ENCODE measurements around the gene TIGD3. TPM values are rescaled to one million over a fixed set of nuclear protein-coding genes. Genes with fewer than 3 reads are reported as not detected.

TIGD3 gene
- polyA plus RNA-seq, 4 donors: 0.55 to 0.90 (median 0.86) TPM

DNA sequence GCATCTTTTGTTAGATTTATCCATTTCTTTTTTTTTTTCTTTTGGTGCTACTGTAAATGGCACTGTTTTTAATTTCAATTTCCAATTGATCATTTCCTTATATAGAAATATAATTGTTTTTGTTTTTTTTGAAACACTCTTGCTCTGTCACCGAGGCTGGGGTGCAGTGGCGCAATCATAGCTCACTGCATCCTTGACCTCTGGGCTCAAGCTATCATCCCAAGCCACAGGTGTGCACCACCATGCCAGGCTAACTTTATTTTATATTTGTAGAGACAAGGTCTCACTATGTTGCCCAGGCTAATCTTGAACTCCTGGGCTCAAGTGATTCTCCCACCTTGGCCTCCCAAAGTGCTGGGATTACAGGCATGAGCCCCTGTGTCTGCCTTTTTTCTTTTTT, 48.2 kb downstream of the TIGD3 start:
- DNase-seq (ENCODE audit: low read depth in 4 of 4, low spot score in 2 of 4): no peak

DNA sequence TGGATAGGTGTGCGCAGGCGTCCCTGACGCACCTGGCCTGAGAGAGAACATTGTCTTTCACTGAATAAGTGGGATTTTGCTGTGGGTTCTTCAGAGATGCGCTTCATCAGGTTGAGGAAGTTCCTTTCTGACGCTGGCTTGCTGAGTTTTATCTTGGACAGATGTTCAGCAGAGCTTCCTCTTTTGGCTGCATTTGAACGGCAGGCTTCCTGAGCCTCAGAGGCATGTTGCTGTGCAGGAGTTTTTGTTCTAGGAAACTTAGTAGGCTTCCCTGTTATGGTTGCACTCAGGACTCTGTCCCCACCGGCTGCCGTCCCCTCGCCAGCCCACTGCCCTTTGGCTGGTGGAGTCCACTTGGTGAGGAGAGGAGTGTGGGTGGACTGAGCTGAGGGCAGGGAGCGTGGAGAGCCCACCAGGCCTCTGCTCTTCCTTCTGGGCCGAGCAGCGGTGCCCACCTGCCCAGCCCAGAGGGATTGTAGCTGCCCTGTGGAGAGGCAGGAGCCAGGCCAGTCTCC, 49.1 kb downstream of the TIGD3 start:
- no peak for DNase-seq (ENCODE audit: low read depth in 4 of 4, low spot score in 2 of 4)

- no peak for DNase-seq (ENCODE audit: low read depth in 4 of 4, low spot score in 2 of 4)
Observed at GRCh38 chr11:65404210-65404609, 49.7 kb downstream of the TIGD3 start.

- no peak for DNase-seq (ENCODE audit: low read depth in 4 of 4, low spot score in 2 of 4)
Observed at GRCh38 chr11:65404638-65405339, 50.2 kb downstream of the TIGD3 start.

Other genes starting within 250 kb of the TIGD3 start
- 100 to 1,000 TPM in 1 of 4 donors, 10 to 100 TPM in 3; 77.8 to 101 (median 80.4) TPM for gene TM7SF2, start 242.9 kb upstream of the TIGD3 start, polyA plus RNA-seq (ENCODE audit: insufficient read length in 4 of 4)
- 10 to 100 TPM in 2 of 4 donors, 1 to 10 TPM in 2; 6.0 to 13.3 (median 9.5) TPM for gene ZNHIT2, start 237.1 kb upstream of the TIGD3 start, polyA plus RNA-seq (ENCODE audit: insufficient read length in 4 of 4)
- gene FAU, start 232.6 kb upstream of the TIGD3 start, polyA plus RNA-seq (ENCODE audit: insufficient read length in 4 of 4): 100 to 1,000 TPM; 643 to 971 (median 752) TPM
- gene MRPL49, start 232.4 kb upstream of the TIGD3 start, polyA plus RNA-seq (ENCODE audit: insufficient read length in 4 of 4): 10 to 100 TPM; 56.2 to 65.2 (median 62.2) TPM
- 10 to 100 TPM; 40.4 to 57.0 (median 48.3) TPM for gene SYVN1, start 220.2 kb upstream of the TIGD3 start, polyA plus RNA-seq (ENCODE audit: insufficient read length in 4 of 4)
- under 1 TPM in 1 of 4 donors, not detected in 3; 0.16 TPM for gene SPDYC, start 184.5 kb upstream of the TIGD3 start, polyA plus RNA-seq (ENCODE audit: insufficient read length in 4 of 4)
- 100 to 1,000 TPM in 2 of 4 donors, 10 to 100 TPM in 2; 83.3 to 121 (median 99.2) TPM for gene CAPN1, start 172.8 kb upstream of the TIGD3 start, polyA plus RNA-seq (ENCODE audit: insufficient read length in 4 of 4)
- 10 to 100 TPM; 22.0 to 34.0 (median 30.9) TPM for gene POLA2, start 92.8 kb upstream of the TIGD3 start, polyA plus RNA-seq (ENCODE audit: insufficient read length in 4 of 4)
- gene CDC42EP2, start 39.9 kb upstream of the TIGD3 start, polyA plus RNA-seq (ENCODE audit: insufficient read length in 4 of 4): 10 to 100 TPM in 2 of 4 donors, 1 to 10 TPM in 2; 7.9 to 16.4 (median 11.6) TPM
- gene DPF2, start 20.9 kb upstream of the TIGD3 start, polyA plus RNA-seq (ENCODE audit: insufficient read length in 4 of 4): 100 to 1,000 TPM in 1 of 4 donors, 10 to 100 TPM in 3; 80.5 to 105 (median 90.8) TPM
- gene SLC25A45, start 27.9 kb downstream of the TIGD3 start, polyA plus RNA-seq (ENCODE audit: insufficient read length in 4 of 4): 10 to 100 TPM in 1 of 4 donors, 1 to 10 TPM in 3; 4.0 to 10.5 (median 7.1) TPM
- gene FRMD8, start 31.9 kb downstream of the TIGD3 start, polyA plus RNA-seq (ENCODE audit: insufficient read length in 4 of 4): 10 to 100 TPM; 14.5 to 24.4 (median 22.2) TPM
- 100 to 1,000 TPM in 3 of 4 donors, 10 to 100 TPM in 1; 71.3 to 336 (median 211) TPM for gene NEAT1, start 68.0 kb downstream of the TIGD3 start, polyA plus RNA-seq (ENCODE audit: insufficient read length in 4 of 4)
- gene MALAT1, start 144.3 kb downstream of the TIGD3 start, polyA plus RNA-seq (ENCODE audit: insufficient read length in 4 of 4): 1,000 to 10,000 TPM in 2 of 4 donors, 100 to 1,000 TPM in 2; 299 to 1,150 (median 876) TPM
- gene SCYL1, start 170.3 kb downstream of the TIGD3 start, polyA plus RNA-seq (ENCODE audit: insufficient read length in 4 of 4): 10 to 100 TPM; 63.1 to 86.0 (median 75.2) TPM
- 100 to 1,000 TPM in 3 of 4 donors, 10 to 100 TPM in 1; 93.0 to 182 (median 140) TPM for gene LTBP3, start 203.6 kb downstream of the TIGD3 start, polyA plus RNA-seq (ENCODE audit: insufficient read length in 4 of 4)
- 10 to 100 TPM; 45.3 to 69.4 (median 59.0) TPM for gene ZNRD2, start 215.7 kb downstream of the TIGD3 start, polyA plus RNA-seq (ENCODE audit: insufficient read length in 4 of 4)
- gene FAM89B, start 217.8 kb downstream of the TIGD3 start, polyA plus RNA-seq (ENCODE audit: insufficient read length in 4 of 4): 10 to 100 TPM; 20.1 to 41.3 (median 29.2) TPM
- gene EHBP1L1, start 221.3 kb downstream of the TIGD3 start, polyA plus RNA-seq (ENCODE audit: insufficient read length in 4 of 4): 10 to 100 TPM in 3 of 4 donors, 1 to 10 TPM in 1; 9.4 to 23.3 (median 16.2) TPM
- under 1 TPM in 3 of 4 donors, not detected in 1; 0.14 to 0.34 (median 0.21) TPM for gene KCNK7, start 241.0 kb downstream of the TIGD3 start, polyA plus RNA-seq (ENCODE audit: insufficient read length in 4 of 4)

Measured in left renal cortex interstitium (tissue), 4 donors.